GM23338 (cell line): Measurements from ENCODE around the gene OXNAD1.

Experiments
- CREB1 ChIP-seq: fragments of 250-450 bp; sonication (Bioruptor Pico); IDR thresholded peaks from 2 replicates; pipeline ENCODE4 v1.5.0; 2020; ENCODE audit warnings: low read depth, mild to moderate bottlenecking, moderate library complexity
- CTCF ChIP-seq, 2 experiments: fragments of 200-600 bp in 1 of 2; sonication (generic) in 1 of 2; conservative IDR thresholded peaks; 2 replicates each; pipeline versions ENCODE4 v1.5.1 to v1.6.1; 2016 to 2017; ENCODE audit warnings: antibody characterized with exemption in 2 of 2, low read depth in 2 of 2, mild to moderate bottlenecking in 2 of 2, moderate library complexity in 1 of 2
- POLR2AphosphoS5 ChIP-seq: IDR thresholded peaks from 2 replicates; pipeline ENCODE4 v1.6.1; 2016; ENCODE audit warnings: antibody characterized with exemption, low read depth

GRCh38 chr3:16289144-16289889, 24.3 kb downstream of the OXNAD1 start:
- TF ChIP-seq CREB1 (CRISPR knock-in tag) (no peak), CTCF (conservative IDR thresholded peaks at IDR 0.05; ENCODE audit: low read depth in 2 of 2) (no peak), POLR2AphosphoS5 (no peak)
